Heart left ventricle (tissue), 13 donors: ENCODE measurements around the gene RAB3D.

Source experiments
- CTCF ChIP-seq, 12 donors: fragments of 200-600 bp; sonication (generic) in 4 of 12; IDR thresholded peaks; one replicate each; pipeline versions ENCODE4 v1.5.0 to v1.8.0; 2018 to 2022; ENCODE audit warnings: antibody characterized with exemption in 12 of 12, mild to moderate bottlenecking in 5 of 12
- POLR2A ChIP-seq, 2 donors: fragments of 450-650 bp; IDR thresholded peaks; one replicate each; pipeline ENCODE4 v1.6.1; 2017; ENCODE audit warnings: antibody characterized with exemption in 2 of 2, mild to moderate bottlenecking in 2 of 2, moderate library complexity in 2 of 2
- donor health status: ischemic (EF 13 %, LVEDD 7.1; RV severe dilation, severe dysfunction).
- donor health status: DM: no; HTN: yes; CAD: no.
- donor health status: DM: no; HTN: no; CAD: no.
- donor health status: ischemic (EF 25% LVEDD 6.9; RV normal size, moderate dysfunction).
- donor health status: ischemic (EF 25% LVEDD 5.7; RV mildly dilated, moderate dysfunction).
- donor health status: ischemic (EF 35%, LVEDD 5.7; RV mildly dilated, moderate dysfunction).
- donor health status: nonischemic (EF 11% LVEDD 7.7; RV severe dilation, severe dysfunction).
- donor health status: DM: yes; HTN: yes; CAD: no.
- donor health status: PGD.
- donor health status: ischemic (EF 29% LVEDD 5.4; RV normal size, mild dysfunction).
- donor health status: nonischemic (EF 23%, LVEDD 6.1; RV moderate dilation, normal function).

- TF ChIP-seq CTCF (IDR thresholded peaks at IDR 0.05) = no peak
- no peak for TF ChIP-seq POLR2A (IDR thresholded peaks at IDR 0.05)
Measured at GRCh38 chr19:11349171-11349570, 9.7 kb upstream of the RAB3D start.
